NCI-H2196 treated with DMSO at 0.1 percent for 48 hours (cell line): Measurements from ENCODE around the gene ATP2C2.
"Not testable (repeated sequence)": the region's sequence is repeated elsewhere in the genome, so short reads cannot be mapped to it uniquely, and the experiment has no call there.

ENCODE experiments used
- DNase-seq: peaks from one replicate; lab custom pipeline; 2025; ENCODE audit not compliant: unreplicated experiment; lab: John Stamatoyannopoulos, UW

ATP2C2 gene, protein sequence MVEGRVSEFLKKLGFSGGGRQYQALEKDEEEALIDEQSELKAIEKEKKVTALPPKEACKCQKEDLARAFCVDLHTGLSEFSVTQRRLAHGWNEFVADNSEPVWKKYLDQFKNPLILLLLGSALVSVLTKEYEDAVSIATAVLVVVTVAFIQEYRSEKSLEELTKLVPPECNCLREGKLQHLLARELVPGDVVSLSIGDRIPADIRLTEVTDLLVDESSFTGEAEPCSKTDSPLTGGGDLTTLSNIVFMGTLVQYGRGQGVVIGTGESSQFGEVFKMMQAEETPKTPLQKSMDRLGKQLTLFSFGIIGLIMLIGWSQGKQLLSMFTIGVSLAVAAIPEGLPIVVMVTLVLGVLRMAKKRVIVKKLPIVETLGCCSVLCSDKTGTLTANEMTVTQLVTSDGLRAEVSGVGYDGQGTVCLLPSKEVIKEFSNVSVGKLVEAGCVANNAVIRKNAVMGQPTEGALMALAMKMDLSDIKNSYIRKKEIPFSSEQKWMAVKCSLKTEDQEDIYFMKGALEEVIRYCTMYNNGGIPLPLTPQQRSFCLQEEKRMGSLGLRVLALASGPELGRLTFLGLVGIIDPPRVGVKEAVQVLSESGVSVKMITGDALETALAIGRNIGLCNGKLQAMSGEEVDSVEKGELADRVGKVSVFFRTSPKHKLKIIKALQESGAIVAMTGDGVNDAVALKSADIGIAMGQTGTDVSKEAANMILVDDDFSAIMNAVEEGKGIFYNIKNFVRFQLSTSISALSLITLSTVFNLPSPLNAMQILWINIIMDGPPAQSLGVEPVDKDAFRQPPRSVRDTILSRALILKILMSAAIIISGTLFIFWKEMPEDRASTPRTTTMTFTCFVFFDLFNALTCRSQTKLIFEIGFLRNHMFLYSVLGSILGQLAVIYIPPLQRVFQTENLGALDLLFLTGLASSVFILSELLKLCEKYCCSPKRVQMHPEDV

DNA sequence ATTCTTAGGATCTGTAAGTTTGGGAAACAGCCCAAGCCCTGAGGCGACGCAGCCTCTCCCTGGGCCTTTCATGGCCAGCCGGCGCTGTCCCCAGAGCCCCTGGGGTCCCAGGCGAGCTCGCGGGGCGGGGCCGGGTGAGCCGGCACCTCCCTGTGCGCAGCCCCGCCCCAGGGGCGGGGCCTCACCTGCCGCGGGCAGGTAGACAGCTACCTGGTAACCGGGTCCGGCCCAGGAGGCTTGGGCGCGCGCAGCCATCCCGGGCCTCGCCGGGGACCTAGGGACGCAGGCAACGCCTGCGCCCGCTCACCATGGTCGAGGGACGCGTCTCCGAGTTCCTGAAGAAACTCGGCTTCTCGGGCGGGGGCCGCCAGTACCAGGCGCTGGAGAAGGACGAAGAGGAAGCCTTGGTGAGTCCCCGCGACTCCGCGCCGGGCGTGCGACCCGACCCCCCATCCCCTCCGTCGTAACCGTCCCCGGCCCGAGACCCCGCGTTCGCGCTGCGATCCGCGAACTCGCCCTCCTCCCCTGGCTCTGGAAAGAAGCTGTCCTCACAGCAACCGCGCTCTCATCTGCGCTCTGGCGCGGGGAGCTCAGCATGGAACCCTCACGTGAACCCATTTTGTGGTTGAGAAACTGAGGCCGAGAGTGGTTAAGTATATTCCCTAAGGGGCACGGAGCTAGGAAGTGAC is at the start of gene ATP2C2:
ATP2C2 (plus strand) TSS at position 231 of the 689 bp plus-strand sequence; CDS start at position 309, 78 bp downstream.
- DNase-seq, result no peak

DNA sequence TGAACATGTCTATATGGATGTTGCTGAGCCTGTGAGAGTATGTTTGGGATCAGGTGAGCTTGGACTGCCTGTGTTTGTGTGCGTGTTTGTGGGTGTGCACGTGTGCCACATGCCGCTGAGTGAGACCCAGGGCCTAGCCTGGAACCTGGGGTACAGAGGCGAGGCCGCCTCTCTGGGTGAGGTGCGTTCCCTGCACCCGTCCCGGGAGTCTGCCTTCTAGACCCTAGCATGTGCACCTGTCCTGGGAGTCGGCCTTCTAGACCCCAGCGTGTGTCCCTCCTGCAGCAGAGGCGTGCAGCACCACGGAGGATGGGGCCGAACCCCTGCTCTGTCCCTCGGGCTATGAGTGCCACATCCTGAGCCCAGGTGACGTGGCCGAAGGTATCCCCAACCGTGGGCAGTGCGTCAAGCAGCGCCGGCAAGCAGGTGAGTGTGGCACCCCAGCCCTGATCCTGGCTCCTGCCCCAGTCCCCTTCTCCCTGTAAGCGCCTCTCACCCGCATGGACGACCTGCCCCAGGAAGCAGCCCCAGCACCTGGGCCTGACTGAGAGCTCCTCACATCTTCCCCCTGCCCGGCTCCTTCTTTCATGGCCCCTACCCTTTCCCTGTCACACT is 49.1 kb upstream of the ATP2C2 start:
- no peak for DNase-seq

DNA sequence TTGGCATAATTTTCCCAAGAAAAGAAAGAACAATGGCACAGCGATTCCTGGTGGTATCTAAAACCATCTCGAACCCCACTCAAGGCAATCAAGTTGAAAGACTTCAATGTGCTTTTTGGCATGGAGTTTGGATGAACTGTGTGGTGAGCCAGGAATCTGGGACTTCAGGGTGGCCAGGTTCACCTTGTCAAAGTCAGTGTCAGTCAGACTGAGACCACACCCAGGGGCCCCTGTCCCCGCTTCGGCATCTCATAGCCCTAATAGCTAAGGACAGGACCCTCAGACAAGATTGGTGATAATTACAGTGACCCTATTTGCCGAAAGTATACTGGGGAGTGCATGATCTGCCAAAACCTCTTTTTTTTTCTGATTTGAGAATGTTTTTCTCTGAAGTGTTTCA is 47.8 kb upstream of the ATP2C2 start:
- DNase-seq, result no peak

DNA sequence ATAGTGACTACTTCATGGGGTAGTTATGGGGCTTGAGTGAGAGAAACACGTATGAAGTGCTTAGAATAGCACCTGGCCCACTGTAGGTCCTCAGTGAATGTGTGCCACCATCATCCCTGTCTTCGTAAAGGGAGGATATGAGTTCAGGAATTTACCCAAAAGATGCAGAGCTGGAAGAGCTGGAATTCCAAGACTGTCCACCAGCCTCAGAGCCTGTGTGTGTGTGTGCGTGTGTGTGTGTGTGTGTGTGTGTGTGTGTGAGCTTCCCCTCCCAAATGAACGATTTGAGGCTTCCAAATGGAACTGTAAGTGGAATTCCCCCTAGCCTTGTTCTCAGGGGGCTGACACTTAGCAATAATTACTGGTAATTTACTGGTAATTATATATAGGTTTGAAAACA is 46.4 kb upstream of the ATP2C2 start:
- no peak for DNase-seq

DNA sequence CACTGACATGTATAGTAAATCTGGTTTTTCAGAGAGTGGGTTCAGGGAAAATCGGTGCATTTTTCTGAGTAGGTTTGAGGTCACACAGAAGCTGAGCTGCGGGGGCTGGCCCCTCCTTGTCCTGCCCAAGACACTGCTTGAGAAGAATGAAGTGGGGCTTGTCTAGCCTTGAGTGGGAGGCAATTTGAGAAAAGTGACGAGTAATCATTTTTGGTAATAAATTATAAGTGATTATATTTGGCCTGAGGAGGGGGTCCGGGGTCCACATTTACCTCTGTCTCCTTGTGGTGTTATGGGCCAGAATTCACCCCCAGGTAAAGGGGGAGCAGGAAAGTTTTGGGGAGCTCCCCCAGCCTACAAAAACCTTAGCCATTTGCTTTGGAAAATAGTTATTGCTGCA is 45.6 kb upstream of the ATP2C2 start:
- no peak for DNase-seq

DNA sequence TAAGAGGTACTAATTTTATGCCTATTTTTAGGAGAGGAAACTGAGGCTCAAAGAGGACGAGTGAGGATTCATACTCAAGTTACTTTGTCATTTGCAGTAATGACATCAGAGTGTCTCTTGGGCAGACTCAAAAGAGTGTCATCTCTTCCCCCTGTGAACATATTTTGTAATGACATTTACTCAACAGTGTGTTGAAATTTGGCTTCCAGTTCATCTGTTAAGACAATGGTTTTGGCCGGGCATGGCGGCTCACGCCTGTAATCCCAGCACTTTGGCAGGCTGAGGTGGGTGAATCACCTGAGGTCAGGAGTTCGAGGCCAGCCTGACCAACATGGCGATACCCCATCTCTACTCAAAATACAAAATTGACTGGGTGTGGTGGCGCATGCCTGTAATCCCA is 44.7 kb upstream of the ATP2C2 start:
- no peak for DNase-seq

DNA sequence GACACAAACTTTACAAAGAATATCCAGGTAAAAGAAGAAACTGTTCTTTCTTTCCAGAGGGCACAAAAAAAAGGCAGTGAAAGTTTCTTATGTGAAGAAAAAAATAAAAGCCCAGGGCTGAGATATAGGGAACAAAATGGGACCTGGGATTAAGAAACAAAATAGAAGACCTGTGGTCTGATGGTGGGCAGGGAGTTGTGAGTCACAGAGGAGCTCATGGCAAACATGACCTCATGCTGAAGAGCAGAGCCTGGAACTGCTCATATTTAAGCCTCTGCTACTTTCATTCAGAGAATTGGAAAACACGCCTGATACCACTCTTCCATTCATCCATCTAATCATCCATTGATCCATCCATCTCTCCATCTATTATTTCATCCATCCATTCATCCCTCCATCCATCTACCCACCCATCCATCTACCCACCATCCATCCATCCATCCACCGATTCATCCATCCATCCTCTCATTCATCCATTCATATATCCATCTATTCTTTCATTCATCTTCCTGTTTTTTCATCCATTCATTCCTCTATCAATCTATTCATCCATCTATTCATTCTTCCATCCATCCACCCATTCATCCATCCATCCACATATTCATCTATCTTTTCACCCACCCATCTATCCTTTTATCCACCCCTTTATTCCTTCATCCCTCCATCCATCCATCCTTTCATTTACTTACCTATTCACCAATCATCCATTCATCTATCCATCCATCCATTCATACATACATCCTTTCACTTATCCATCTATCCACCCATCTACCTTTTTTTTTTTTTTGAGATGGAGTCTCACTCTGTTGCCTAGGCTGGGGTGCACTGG is 43.7 kb upstream of the ATP2C2 start:
- no peak for DNase-seq

DNA sequence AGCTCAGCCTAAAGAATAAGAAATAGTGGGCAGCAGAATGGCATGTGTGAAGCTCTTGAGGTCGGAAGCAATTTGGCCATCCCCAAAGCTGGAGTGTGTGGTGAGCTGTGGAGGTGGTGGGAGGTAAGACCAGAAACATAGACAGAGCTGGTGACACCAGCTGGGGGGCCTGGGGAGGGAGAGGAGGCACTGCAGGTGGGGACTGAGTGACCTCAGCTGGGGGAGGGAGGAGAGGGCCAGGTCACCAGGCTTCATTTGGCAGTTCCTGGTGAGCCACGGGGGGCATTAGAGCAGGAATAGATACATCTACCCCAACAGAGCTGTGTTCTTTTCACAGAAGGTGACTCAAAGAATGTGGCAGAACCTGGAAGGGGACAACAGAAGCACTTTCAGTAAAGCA is 41.8 kb upstream of the ATP2C2 start:
- DNase-seq, result no peak

DNA sequence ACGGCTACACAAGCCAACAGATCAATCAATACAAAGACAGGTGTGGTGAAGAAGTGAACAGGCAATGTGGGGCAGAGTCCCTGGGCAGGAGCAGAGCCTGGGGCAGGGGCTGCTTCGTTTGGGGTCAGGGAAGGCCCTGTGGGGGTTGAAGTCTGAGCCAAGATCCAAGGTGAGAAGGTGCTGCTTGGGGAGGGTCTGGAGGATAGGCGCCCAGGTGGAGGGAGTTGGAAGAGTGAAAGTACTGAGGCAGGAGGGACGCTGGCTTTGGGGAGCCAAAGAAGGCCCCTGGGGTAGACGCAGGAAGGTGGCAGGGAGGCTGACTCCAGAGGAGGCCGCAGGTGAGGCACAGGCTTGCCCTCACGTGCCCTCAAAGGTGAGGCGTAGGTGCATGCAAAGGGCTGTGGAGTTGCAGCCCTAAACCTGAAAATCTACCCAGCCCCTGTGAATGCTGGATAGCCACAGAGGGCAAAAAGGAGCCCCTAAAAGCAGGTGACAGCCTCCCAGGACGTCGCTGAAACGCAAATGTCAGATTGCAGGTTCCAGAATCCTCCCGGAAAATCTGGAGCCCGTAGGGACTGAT is 40.3 kb upstream of the ATP2C2 start:
- DNase-seq, result no peak

DNA sequence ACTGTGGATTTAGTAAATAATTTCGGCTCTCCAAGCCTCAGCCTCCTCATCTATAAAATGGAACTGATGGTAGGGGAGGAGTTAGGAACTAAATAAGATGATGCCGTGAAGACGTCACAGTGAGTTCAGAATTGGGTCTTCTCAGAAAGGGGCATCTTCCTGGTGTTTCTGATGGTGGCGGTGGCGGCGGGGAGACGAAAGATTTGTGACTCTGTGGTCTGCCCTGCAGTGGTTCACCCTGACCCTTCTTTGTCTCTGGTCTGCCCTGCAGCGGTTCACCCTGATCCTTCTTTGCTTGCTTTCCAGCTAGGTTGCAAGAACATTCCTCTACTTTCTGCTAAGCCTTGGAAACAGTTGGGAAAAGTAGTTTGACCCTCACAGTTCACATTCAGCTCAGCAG is 39.3 kb upstream of the ATP2C2 start:
- DNase-seq, result no peak

DNA sequence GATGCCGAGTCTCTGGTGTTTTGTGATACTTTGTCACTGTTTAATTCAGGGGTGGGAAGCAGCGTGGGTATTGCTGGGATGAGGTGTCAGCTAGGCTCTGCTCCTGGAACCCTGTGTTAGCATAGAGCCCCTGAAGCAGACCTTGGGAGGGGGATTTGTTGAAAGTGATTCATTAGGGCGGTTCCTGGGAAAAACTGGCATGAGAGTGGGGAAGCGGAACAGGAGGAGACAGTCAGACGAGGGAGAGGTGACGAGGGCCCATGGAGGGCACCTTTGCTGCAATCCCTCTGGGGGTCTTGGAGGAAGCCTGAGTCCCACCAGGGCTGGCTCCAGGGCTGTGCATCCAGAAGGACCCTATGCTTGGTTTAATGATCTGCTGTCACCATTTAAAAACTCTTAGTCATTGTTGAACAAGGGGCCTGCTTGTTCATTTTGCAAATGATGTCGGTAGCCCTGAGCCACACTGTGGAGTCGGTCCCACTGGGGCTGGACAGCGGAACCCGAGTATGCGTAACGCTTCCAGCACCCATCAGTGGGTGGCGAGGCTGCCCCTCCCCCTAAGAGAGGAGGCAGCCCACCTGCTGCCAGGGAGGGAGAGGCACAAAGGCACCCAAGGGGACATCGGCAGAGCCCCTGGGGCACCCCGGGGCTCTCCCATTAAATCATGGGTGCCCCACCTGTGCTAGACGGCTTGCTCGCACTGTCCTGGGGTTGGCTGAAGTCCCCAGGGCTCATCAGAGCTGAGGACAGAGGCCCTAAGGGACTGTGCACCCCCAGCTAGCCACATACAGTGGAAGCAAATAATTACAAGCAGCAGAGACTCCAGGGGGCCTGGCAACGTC is 38.3 kb upstream of the ATP2C2 start:
- no peak for DNase-seq

DNA sequence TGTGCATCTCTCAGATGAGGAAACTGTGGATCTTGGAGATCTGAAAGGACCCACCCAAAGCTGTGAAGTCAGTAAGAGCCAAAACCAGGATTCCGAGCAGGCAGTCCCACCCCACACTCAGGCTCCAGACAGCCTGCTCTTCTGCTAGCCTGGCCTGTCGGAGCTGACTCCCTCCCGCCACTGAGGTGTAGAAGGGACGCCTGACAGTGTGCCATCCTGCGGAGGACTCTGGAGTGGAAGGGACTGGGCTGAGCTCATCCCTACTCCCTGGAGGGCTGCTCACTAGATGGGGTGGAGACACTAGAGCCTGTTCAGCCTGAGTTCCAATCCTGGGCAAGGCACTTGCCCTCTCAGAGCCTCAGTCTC is 37.7 kb upstream of the ATP2C2 start:
- no peak for DNase-seq

DNA sequence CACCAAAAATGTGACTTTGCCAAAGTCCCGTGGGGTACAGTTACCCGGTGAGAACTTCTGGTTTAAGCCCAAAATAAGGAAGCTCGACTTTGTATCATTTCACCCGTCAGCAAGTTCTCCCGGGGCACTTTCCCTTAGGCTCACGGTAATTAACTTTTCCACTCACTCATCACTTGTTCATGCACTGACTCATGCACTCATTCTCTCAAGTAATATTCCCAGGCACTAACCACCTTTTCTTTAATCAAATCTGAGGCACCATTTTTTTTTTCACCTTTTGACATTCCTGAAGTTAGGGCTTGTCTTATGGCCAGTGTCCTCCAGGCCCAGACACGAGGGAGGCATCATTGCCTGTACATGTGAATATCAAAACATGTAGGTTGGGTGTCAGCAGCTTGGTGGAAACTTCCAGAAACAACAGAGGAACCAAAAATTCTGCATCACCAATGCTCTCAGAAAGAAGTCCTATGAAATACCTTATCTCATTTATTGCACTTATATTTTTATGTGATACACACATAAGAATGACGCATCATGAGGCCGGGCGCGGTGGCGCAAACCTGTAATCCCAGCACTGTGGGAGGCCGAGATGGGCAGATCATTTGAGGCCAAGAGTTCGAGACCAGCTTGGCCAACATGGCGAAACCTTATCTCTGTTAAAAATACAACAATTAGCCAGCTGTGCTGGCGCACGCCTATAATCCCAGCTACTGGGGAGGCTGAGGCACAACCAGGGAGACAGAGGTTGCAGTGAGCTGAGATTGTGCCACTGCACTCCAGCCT is 36.1 kb upstream of the ATP2C2 start:
- no peak for DNase-seq

DNA sequence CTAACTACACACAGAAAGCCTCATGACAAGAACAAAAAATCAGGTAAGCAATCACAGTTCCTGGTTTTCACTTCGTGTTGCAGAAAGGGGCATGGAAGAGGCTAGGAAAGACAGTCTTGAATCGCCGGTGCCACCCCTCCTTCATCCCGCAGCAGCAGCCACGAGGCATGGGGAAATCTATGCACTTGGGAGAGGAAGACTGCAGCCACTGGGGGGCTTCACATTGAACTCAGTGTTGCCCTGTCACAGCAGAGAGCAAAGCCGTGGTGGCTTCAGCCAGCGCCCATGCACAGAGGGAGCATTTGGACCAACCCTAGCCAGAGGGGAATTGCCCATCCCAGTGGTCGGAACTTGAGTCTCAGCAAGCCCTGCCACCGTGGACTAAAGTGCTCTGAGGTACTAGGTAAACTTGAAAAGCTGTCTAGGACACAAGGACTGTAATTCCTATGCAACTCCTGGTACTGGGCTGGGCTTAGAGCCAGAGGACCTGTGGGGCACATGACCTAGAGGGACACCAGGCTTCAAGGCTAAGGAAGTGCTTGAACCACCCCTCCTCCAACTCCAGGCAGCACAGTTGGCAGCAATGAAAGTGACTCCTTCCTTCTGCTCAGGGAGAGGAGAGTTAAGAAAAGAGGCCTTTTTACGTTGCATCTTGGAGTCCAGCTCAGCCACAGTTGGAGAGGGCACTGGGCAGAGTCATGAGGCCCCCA is 35.2 kb upstream of the ATP2C2 start:
- DNase-seq, result peak; percentile 24

DNA sequence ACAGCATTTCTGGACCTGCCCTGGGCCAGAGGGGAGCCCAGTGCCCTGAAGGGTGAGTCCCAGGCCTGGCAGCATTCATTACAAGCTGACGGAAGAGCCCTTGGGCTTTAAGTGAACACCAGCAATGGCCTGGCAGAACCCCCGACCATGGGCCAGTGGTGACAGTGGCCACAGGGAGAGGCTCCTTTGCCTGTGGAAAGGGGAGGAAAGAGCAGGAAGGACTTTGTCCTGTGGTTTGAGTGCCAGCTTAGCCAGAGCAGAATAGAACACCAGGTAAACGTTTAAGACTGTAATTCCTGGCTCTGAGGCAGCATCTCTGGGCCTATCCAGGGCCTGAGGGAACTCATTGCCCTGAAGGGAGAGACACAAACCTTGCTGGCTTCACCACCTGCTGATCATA is 34.3 kb upstream of the ATP2C2 start:
- DNase-seq, result no peak

DNA sequence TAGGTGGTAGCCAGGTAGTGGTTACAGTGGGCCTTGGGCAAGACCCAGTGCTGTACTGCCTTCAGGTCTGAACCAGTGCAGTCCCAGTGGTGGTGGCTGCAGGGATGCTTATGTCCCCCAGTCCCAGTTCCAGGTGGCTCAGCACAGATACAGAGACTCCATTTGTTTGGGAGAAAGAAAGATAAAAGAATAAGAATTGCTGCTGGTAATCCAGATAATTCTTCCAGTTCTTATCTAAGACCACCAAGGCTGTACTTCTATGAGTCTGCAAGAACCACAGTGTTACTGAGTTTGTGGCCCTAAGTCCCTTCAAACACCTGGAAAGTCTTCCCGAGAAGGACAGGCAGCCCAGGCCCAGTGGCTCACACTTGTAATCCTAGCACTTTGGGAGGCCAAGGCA is 33.9 kb upstream of the ATP2C2 start:
- DNase-seq, result no peak

DNA sequence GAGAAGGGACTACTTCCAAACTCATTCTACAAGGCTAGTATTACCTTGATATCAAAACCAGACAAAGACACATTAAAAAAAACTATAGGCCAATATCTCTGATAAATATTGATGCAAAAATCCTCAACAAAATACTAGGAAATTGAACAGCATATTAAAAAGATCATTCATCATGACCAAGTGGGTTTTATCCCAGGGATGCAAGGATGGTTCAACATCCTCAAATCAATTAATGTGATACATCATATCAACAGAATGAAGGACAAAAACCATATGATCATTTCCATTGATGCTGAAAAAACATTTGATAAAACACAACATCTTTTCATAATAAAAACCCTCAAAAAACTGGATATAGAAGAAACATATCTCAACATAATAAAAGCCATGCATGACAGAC is 31.1 kb upstream of the ATP2C2 start:
- not testable (repeated sequence) for DNase-seq

DNA sequence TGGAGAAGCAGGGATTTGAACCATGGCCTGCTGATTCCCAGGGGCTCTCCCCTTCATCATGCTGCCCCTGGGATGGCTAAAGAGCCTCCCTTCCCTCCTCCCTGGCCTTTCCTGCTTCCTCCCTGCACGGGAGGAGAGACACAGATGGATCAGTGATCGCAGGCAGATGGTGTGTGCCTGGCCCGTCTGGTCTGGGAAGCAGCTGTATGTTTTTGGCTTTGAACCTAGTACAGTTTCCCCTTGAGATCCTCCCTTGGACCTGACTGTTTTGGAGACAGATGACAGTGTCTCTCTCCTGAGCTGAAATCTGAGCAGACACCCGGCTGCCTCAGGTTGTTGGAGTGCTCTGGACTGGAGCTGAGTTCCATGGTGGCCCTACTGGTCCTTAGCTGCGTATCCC is 29.0 kb upstream of the ATP2C2 start:
- DNase-seq, result no peak
